Large intestine (tissue), 3 donors: ENCODE results near the gene RASA3. TPM values are rescaled to one million over a fixed set of nuclear protein-coding genes. Genes with fewer than 3 reads are reported as not detected.

Source experiments
- DNase-seq, 2 donors: peaks; one replicate each; pipeline versions ENCODE4 v3.0.0 to v3.0.0-alpha.2; 2013
- H3K27ac ChIP-seq: one replicate; pipeline ENCODE4 v1.5.1; 2013; ENCODE audit warnings: low read length
- H3K27me3 ChIP-seq: 2 replicates; pipeline ENCODE4 v1.6.1; 2013; ENCODE audit warnings: low read length; ENCODE audit not compliant: control insufficient read depth, insufficient read depth
- H3K36me3 ChIP-seq: 2 replicates; pipeline ENCODE4 v1.6.1; 2013; ENCODE audit warnings: low read length; ENCODE audit not compliant: control insufficient read depth, insufficient read depth
- H3K4me1 ChIP-seq: one replicate; pipeline ENCODE4 v1.6.1; 2013; ENCODE audit warnings: low read length; ENCODE audit not compliant: control insufficient read depth, insufficient read depth
- H3K4me3 ChIP-seq: one replicate; pipeline ENCODE4 v1.5.1; 2013; ENCODE audit warnings: low read length
- H3K9me3 ChIP-seq: one replicate; pipeline ENCODE4 v1.6.1; 2013; ENCODE audit warnings: mild to moderate bottlenecking, low read depth, low read length, moderate library complexity; ENCODE audit not compliant: control insufficient read depth
- WGBS: methylation state at CpG from one replicate; pipeline ENCODE4 v1.1.5; 2013; ENCODE audit warnings: low lambda C conversion rate; ENCODE audit not compliant: insufficient coverage; 5-methylcytosine and 5-hydroxymethylcytosine counted together
- polyA plus RNA-seq: library from polyadenylated mRNA; unstranded; fragments of 120-200 nt; gene quantifications from one replicate; pipeline ENCODE4 v1.2.1, GENCODE V29; 2013

The RASA3 gene
- polyA plus RNA-seq, 1 donor: 8.3 TPM

GRCh38 chr13:113998781-113999617 lies 133.4 kb downstream of the RASA3 start:
- 80% methylated on average over 1 of the region's 42 CpGs for WGBS
- Histone ChIP-seq H3K4me3 (no peak overlapping the region), H3K4me1 (no peaks in the 10 kb centered on the region), H3K9me3 (peaks cover 3% of the 10 kb centered on the region), H3K27me3 (no peaks in the 10 kb centered on the region), H3K27ac (no peak overlapping the region), H3K36me3 (peaks cover 15% of the 10 kb centered on the region)
- no peak for DNase-seq

DNA sequence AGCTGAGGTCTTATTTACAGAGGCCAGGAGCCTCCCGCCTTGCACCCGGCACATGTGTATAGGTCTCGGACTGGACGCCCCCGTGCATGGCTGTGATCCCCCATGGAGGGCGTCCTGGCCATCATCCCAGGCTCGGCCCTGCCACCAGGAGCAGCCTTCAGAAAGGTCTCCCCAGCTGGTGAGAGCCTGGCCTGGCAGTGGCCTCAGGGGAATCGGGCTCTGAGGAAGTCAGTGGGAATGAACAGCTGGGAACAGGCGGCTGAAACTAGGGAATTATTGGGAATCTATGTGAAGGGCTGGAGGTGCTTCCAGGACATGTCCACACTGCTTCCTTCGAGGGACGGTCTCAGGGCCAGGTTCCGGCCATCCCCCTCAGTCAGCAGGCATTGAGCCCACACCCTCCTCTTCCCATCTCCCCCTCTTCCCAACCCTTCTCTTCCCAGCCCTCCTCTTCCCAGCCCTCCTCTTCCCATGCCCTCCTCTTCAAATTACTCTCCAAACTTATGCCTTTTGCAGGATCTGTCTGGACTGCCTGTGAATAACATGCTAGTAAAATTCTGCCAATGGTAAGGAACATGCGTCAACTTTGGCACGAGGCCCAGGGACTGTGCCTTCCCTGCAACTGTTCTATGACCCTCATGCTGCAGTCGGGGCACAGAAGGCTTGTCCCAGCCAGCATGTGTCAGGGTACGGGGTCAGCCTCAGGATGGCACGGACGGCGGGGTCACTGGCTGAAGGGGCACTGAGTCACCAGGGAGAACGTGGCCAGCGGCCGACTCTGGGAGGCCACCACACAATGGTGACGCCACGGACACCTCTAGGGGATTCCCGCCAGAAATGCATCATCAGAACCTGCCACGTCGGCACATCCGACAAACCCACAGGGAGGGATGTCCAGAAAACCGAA lies 134.3 kb downstream of the RASA3 start:
- Histone ChIP-seq H3K27ac (no peak overlapping the region), H3K36me3 (peaks cover 15% of the 10 kb centered on the region), H3K4me1 (no peaks in the 10 kb centered on the region), H3K4me3 (no peak overlapping the region), H3K9me3 (peaks cover 3% of the 10 kb centered on the region), H3K27me3 (no peaks in the 10 kb centered on the region)
- WGBS: no CpG with 5 or more reads among the region's 29 CpGs
- DNase-seq: peak in 1 of 2 donors; percentile 22

GRCh38 chr13:113996912-113997745 lies 135.3 kb downstream of the RASA3 start:
- WGBS: no CpG with 5 or more reads among the region's 13 CpGs
- H3K36me3 ChIP-seq: peaks cover 13% of the 10 kb centered on the region
- DNase-seq: no peak

GRCh38 chr13:113996081-113996911 lies 136.1 kb downstream of the RASA3 start:
- H3K27me3 ChIP-seq: no peaks in the 10 kb centered on the region
- H3K27ac ChIP-seq: no peak overlapping the region
- H3K36me3 ChIP-seq: peaks cover 14% of the 10 kb centered on the region
- H3K9me3 ChIP-seq: peaks cover 3% of the 10 kb centered on the region
- DNase-seq: no peak
- no peaks in the 10 kb centered on the region for H3K4me1 ChIP-seq
- H3K4me3 ChIP-seq: no peak overlapping the region
- WGBS: no CpG with 5 or more reads among the region's 38 CpGs

More at GRCh38 chr13:113996912-113997745, 135.3 kb downstream of the RASA3 start:
- no peaks in the 10 kb centered on the region for H3K4me1 ChIP-seq
- no peaks in the 10 kb centered on the region for H3K27me3 ChIP-seq
- no peak overlapping the region for H3K27ac ChIP-seq
- H3K9me3 ChIP-seq: peaks cover 3% of the 10 kb centered on the region
- no peak overlapping the region for H3K4me3 ChIP-seq

DNA sequence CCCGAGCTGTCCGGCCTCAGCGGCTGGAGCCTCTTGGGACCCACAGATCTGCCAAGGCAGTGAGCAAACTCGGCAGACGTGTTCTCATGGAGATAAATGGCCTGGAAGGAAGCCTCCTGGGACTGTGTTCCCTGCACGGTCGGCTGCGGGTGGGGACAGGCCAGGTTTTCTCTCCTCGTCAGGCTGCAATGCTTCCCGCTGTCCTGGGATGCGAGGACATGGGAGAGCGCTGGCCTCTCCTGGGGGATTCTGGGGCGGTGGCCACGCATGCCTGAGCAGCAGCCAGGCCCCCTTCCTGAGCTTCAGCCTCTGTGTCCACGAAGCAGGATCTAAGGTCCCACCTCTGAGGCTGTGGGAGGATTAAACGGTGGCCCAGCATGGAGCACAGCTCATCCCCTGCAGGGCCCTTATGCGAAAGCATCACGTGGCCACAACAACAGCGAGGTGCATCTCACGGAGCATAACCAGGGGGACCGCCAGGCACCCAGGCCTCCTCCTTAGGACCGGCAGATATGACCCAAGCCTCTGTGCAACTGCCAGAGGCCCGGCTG lies 137.3 kb downstream of the RASA3 start:
- Histone ChIP-seq H3K27me3 (no peaks in the 10 kb centered on the region), H3K27ac (no peak overlapping the region), H3K4me3 (no peak overlapping the region), H3K4me1 (no peaks in the 10 kb centered on the region), H3K36me3 (peaks cover 20% of the 10 kb centered on the region), H3K9me3 (peaks cover 3% of the 10 kb centered on the region)
- no peak for DNase-seq
- no CpG with 5 or more reads among the region's 23 CpGs for WGBS

DNA sequence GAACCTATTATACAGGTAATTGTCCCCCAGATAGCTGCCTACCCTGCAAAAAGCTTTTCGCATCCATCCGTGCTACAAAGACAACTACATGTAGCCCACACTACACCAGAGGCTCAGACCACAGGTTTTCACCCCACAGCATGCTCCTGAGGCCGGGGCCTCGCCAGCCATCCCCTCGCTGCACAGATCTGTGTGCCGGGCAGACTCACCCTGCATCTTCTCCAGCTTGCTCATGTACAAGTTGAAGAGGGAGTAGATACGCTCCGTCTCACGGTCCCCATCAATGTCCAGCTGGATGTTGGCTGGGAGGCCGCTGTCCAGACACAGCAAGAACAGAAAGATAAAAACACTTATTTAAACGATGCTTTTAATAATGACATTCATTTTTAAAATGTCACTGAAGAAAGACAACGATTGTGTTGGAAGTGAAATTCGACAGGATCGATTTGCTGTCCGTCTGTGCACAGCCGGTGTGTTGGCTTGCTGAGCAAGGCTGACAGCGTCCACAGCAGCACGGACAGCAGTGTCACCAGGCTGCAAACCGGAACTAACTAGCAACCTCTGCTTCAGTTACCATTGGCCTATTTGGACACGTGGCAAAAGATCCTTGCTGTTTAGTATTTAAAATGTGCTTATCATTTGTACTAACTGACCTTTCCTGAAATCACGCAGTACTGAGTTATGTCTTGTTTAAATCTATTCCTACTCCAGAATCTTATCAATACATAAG lies 140.0 kb downstream of the RASA3 start:
- 90% methylated on average over 2 of the region's 21 CpGs for WGBS
- no peaks in the 10 kb centered on the region for H3K4me1 ChIP-seq
- no peak for DNase-seq
- H3K4me3 ChIP-seq: no peak overlapping the region
- H3K27ac ChIP-seq: no peak overlapping the region
- peaks cover 22% of the 10 kb centered on the region for H3K36me3 ChIP-seq
- no peaks in the 10 kb centered on the region for H3K27me3 ChIP-seq
- H3K9me3 ChIP-seq: peaks cover 3% of the 10 kb centered on the region

DNA sequence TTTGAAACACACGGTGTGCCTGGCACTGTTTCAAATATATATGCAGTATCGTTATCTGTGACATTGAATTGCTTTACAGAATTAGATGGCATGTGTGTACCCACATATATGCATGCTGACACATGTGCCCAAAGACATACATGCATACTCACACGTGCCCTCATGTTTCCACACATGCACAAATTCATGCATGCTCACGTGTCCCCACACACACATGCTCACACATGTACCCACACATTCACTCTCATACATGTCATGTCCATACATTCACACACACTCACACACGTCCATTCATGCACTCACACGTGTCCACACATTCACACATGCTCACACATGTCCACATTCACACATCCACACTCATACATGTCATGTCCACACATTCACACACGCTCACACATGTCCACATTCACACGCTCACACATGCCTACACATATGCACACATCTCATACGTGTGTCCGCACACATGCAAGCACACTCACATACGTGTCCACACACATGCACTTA lies 140.7 kb downstream of the RASA3 start:
- no peaks in the 10 kb centered on the region for H3K4me1 ChIP-seq
- peaks cover 3% of the 10 kb centered on the region for H3K9me3 ChIP-seq
- H3K4me3 ChIP-seq: no peak overlapping the region
- H3K36me3 ChIP-seq: peaks cover 22% of the 10 kb centered on the region
- no peaks in the 10 kb centered on the region for H3K27me3 ChIP-seq
- DNase-seq: no peak
- H3K27ac ChIP-seq: no peak overlapping the region
- WGBS: no CpG with 5 or more reads among the region's 11 CpGs

GRCh38 chr13:113991191-113991669 lies 141.2 kb downstream of the RASA3 start:
- no peaks in the 10 kb centered on the region for H3K27me3 ChIP-seq
- DNase-seq: no peak
- peaks cover 20% of the 10 kb centered on the region for H3K36me3 ChIP-seq
- H3K27ac ChIP-seq: no peak overlapping the region
- H3K4me1 ChIP-seq: no peaks in the 10 kb centered on the region
- peaks cover 1% of the 10 kb centered on the region for H3K9me3 ChIP-seq
- no peak overlapping the region for H3K4me3 ChIP-seq
- no CpG with 5 or more reads among the region's 10 CpGs for WGBS
